Skeletal muscle satellite cell (primary cell): Measurements from ENCODE around the gene SLC29A3.

Experiments used
- H3K27me3 ChIP-seq: 2 replicates; pipeline ENCODE4 v1.7.0; 2013; ENCODE audit warnings: low read length; ENCODE audit not compliant: control insufficient read depth, insufficient read depth
- H3K36me3 ChIP-seq: 2 replicates; pipeline ENCODE4 v1.7.0; 2013; ENCODE audit warnings: mild to moderate bottlenecking, control low read depth, low read length; ENCODE audit not compliant: insufficient read depth
- H3K4me1 ChIP-seq: 2 replicates; pipeline ENCODE4 v1.7.0; 2013; ENCODE audit warnings: low read length; ENCODE audit not compliant: control insufficient read depth, insufficient read depth
- H3K4me2 ChIP-seq: 2 replicates; pipeline ENCODE4 v1.7.0; 2013; ENCODE audit warnings: mild to moderate bottlenecking, low read length
- H3K4me3 ChIP-seq: 2 replicates; pipeline ENCODE4 v1.7.0; 2013; ENCODE audit warnings: low read length
- H3K9ac ChIP-seq: 2 replicates; pipeline ENCODE4 v1.7.0; 2013; ENCODE audit warnings: mild to moderate bottlenecking, low read depth, low read length, moderate library complexity
- H3K9me3 ChIP-seq: replicated peaks from 2 replicates; pipeline ENCODE4 v1.7.0; 2013; ENCODE audit warnings: mild to moderate bottlenecking, control low read depth, low read length

The SLC29A3 gene

GRCh38 chr10:71392292-71392691 is 73.2 kb downstream of the SLC29A3 start:
- Histone ChIP-seq H3K4me2 (no peak overlapping the region), H3K9me3 (no peaks in the 10 kb centered on the region), H3K27me3 (peaks cover 95% of the 10 kb centered on the region), H3K9ac (no peak overlapping the region), H3K4me1 (peaks cover 2% of the 10 kb centered on the region), H3K4me3 (no peak overlapping the region), H3K36me3 (no peaks in the 10 kb centered on the region)

- Histone ChIP-seq H3K4me3 (no peak overlapping the region), H3K4me2 (no peak overlapping the region), H3K9ac (no peak overlapping the region), H3K9me3 (no peaks in the 10 kb centered on the region), H3K27me3 (peaks cover 96% of the 10 kb centered on the region), H3K4me1 (peaks cover 4% of the 10 kb centered on the region), H3K36me3 (no peaks in the 10 kb centered on the region)
Measured at GRCh38 chr10:71392791-71393781, 74.0 kb downstream of the SLC29A3 start.

- Histone ChIP-seq H3K9ac (no peak overlapping the region), H3K4me1 (peaks cover 4% of the 10 kb centered on the region), H3K27me3 (peaks cover 96% of the 10 kb centered on the region)
Measured at GRCh38 chr10:71393841-71394475, 74.9 kb downstream of the SLC29A3 start.

GRCh38 chr10:71394926-71395562 is 76.0 kb downstream of the SLC29A3 start:
- no peak overlapping the region for H3K9ac ChIP-seq
- H3K4me1 ChIP-seq: peaks cover 4% of the 10 kb centered on the region
- H3K27me3 ChIP-seq: peaks cover 96% of the 10 kb centered on the region
- no peak overlapping the region for H3K4me2 ChIP-seq
- H3K4me3 ChIP-seq: no peak overlapping the region
- no peaks in the 10 kb centered on the region for H3K36me3 ChIP-seq
- no peaks in the 10 kb centered on the region for H3K9me3 ChIP-seq

More at GRCh38 chr10:71393841-71394475, 74.9 kb downstream of the SLC29A3 start:
- H3K36me3 ChIP-seq: no peaks in the 10 kb centered on the region
- H3K4me3 ChIP-seq: no peak overlapping the region
- H3K9me3 ChIP-seq: no peaks in the 10 kb centered on the region
- H3K4me2 ChIP-seq: no peak overlapping the region

- no peak overlapping the region for H3K4me3 ChIP-seq
- H3K27me3 ChIP-seq: peaks cover 93% of the 10 kb centered on the region
- no peaks in the 10 kb centered on the region for H3K9me3 ChIP-seq
- no peak overlapping the region for H3K9ac ChIP-seq
- no peak overlapping the region for H3K4me2 ChIP-seq
- no peaks in the 10 kb centered on the region for H3K36me3 ChIP-seq
- peaks cover 4% of the 10 kb centered on the region for H3K4me1 ChIP-seq
Measured at GRCh38 chr10:71395621-71396020, 76.6 kb downstream of the SLC29A3 start.

- Histone ChIP-seq H3K4me1 (peaks cover 4% of the 10 kb centered on the region), H3K9ac (no peak overlapping the region), H3K4me2 (peak overlapping the region; percentile 29), H3K9me3 (no peaks in the 10 kb centered on the region), H3K4me3 (no peak overlapping the region), H3K36me3 (no peaks in the 10 kb centered on the region), H3K27me3 (peaks cover 90% of the 10 kb centered on the region)
Measured at GRCh38 chr10:71396084-71396710, 77.1 kb downstream of the SLC29A3 start.

GRCh38 chr10:71396711-71397295 is 77.7 kb downstream of the SLC29A3 start, which contains the start of gene CDH23:
TSS of gene CDH23 (plus strand) at chr10:71396920. CDS start at chr10:71439832, 42,912 bp downstream.
- H3K27me3 ChIP-seq: peaks cover 90% of the 10 kb centered on the region
- H3K4me3 ChIP-seq: no peak within 1 kb of the TSS

GRCh38 chr10:71397296-71398212 is 78.5 kb downstream of the SLC29A3 start:
- H3K4me3 ChIP-seq: no peak overlapping the region
- peaks cover 89% of the 10 kb centered on the region for H3K27me3 ChIP-seq
- H3K36me3 ChIP-seq: no peaks in the 10 kb centered on the region
- no peaks in the 10 kb centered on the region for H3K9me3 ChIP-seq
- peak overlapping the region; percentile 56 for H3K4me2 ChIP-seq
- H3K9ac ChIP-seq: no peak overlapping the region
- peaks cover 4% of the 10 kb centered on the region for H3K4me1 ChIP-seq

More at GRCh38 chr10:71396711-71397295, 77.7 kb downstream of the SLC29A3 start, which contains the start of gene CDH23:
- no peaks in the 10 kb centered on the region for H3K36me3 ChIP-seq
- H3K4me2 ChIP-seq: peak within 1 kb of the TSS; percentile 56
- H3K4me1 ChIP-seq: peaks cover 4% of the 10 kb centered on the region
- no peak within 1 kb of the TSS for H3K9ac ChIP-seq
- no peaks in the 10 kb centered on the region for H3K9me3 ChIP-seq

GRCh38 chr10:71398976-71399375 is 79.9 kb downstream of the SLC29A3 start:
- H3K4me3 ChIP-seq: no peak overlapping the region
- no peak overlapping the region for H3K4me2 ChIP-seq
- no peaks in the 10 kb centered on the region for H3K36me3 ChIP-seq
- H3K27me3 ChIP-seq: peaks cover 75% of the 10 kb centered on the region
- no peak overlapping the region for H3K9ac ChIP-seq
- H3K4me1 ChIP-seq: peaks cover 4% of the 10 kb centered on the region
- no peaks in the 10 kb centered on the region for H3K9me3 ChIP-seq

- H3K4me3 ChIP-seq: no peak overlapping the region
- H3K4me2 ChIP-seq: no peak overlapping the region
- H3K27me3 ChIP-seq: peaks cover 74% of the 10 kb centered on the region
- H3K4me1 ChIP-seq: peaks cover 4% of the 10 kb centered on the region
- no peaks in the 10 kb centered on the region for H3K9me3 ChIP-seq
- H3K9ac ChIP-seq: no peak overlapping the region
- no peaks in the 10 kb centered on the region for H3K36me3 ChIP-seq
Measured at GRCh38 chr10:71399946-71400345, 80.9 kb downstream of the SLC29A3 start.
